H54 (cell line): ENCODE results near the gene MAGI2.
A peak's percentile ranks its signal among the peaks of the same experiment; 100 is the strongest.

Experiments used
- DNase-seq: peaks from one replicate; pipeline ENCODE4 v3.0.0; 2011; ENCODE audit warnings: low spot score, mixed read lengths; ENCODE audit not compliant: insufficient read length
- FAIRE-seq: peaks from 3 replicates; lab custom pipeline; 2011; peaks lifted over from hg19 to GRCh38; lab: Jason Lieb, UNC
- POLR2A ChIP-seq: IDR thresholded peaks from 2 replicates; pipeline ENCODE4 v1.6.1; 2011; ENCODE audit warnings: low read depth, mild to moderate bottlenecking, low read length

Gene MAGI2

DNA sequence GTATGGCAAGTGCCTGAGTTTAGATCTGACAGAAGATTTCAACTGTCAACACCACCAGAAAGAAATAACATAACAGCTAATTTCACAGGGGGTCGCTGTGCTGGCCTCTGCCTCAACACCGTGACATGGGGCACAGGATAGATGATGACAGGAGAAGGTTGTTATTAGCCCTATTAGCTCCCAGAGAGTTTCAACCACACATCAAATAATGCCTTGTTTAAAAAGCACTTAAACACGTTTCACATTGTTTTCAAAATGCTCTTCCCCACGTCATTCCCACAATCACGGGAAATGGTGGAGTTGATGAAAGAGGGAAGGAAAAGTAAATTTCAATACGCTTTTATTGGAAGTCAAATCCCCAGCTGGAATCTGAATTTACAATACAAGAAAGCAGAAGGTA lies 184.7 kb downstream of the MAGI2 start:
- TF ChIP-seq POLR2A = no peak
- no peak for DNase-seq
- FAIRE-seq = peak; percentile 11

GRCh38 chr7:79258826-79259225 lies 194.6 kb downstream of the MAGI2 start:
- FAIRE-seq (no peak), DNase-seq (no peak)
- TF ChIP-seq POLR2A = no peak

DNA sequence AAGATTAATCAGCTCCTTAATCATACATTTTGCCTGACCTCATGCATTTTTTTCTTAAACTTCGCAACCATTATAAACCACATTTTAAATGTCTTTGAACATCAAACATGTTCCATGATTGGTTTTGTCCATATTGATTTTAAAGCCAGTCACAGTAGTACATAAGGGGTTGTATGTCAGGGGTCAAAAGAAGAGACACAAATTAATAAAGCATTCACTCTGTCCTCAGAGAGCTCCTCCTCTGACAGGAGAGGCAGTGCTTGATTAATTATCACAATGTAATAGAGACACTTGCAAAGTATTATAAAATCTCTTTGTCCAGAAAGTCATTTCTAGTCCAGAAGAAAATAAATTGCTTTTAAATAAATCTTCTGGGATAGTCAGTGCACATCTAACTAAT lies 195.5 kb downstream of the MAGI2 start:
- DNase-seq = no peak
- FAIRE-seq = no peak
- TF ChIP-seq POLR2A = no peak

- DNase-seq = no peak
- no peak for FAIRE-seq
- no peak for TF ChIP-seq POLR2A
Observed at GRCh38 chr7:79245623-79246249, 207.7 kb downstream of the MAGI2 start.

- DNase-seq = no peak
- TF ChIP-seq POLR2A = no peak
- no peak for FAIRE-seq
Observed at GRCh38 chr7:79244482-79244881, 209.0 kb downstream of the MAGI2 start.

GRCh38 chr7:79241288-79242060 lies 212.0 kb downstream of the MAGI2 start:
- DNase-seq = no peak
- no peak for TF ChIP-seq POLR2A
- FAIRE-seq = no peak

GRCh38 chr7:79240413-79240812 lies 213.1 kb downstream of the MAGI2 start:
- DNase-seq = no peak
- no peak for TF ChIP-seq POLR2A
- FAIRE-seq = no peak

DNA sequence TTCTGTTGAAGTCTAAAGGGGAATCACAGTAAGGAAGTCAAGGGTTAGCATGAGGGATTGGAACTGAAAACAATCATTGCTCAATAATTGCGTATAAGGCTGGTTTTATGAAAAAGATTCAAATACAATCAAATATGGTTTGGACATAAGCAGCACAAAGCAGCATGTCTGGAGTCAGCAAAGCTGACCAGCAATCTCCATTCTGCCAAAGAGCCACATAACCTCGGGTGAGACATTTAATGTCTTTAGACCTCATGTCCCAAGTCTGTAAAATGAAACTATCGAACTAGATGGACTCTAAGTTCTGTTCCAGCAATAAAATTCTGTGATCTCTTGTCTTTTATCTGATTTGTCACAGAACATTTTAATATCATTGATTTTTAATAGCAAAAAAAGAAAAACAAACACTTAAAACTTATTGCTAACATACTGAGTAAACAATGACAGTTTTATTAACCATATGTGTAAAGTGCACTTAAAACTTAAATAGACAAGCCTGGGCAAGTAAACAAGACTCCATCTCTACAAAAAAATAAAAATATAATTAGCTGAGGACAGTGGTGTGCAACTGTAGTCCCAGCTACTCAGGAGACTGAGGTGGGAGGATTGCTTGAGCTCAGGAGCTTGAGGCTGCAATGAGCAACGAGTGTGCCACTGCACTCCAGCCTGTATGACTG lies 217.0 kb downstream of the MAGI2 start:
- no peak for TF ChIP-seq POLR2A
- no peak for FAIRE-seq
- no peak for DNase-seq

DNA sequence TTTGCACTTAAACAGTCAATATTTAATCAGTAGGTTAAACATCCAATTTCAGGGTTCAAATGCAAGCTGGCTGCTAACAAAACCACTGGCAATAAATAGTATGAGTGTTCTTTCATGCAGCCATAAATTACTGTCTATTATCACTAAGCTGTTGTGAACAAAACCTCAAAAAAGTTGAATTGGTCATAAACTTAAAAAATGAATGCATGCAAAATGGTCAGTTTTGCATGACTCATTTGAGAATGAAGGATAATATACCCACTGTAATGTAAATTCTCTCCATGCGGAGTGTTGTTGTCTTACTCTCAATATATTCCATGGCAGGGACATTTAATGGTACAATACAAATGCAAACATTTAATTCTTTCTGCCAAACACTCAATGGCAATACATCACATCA lies 226.4 kb downstream of the MAGI2 start:
- DNase-seq (no peak), FAIRE-seq (peak; percentile 67)
- TF ChIP-seq POLR2A = no peak

DNA sequence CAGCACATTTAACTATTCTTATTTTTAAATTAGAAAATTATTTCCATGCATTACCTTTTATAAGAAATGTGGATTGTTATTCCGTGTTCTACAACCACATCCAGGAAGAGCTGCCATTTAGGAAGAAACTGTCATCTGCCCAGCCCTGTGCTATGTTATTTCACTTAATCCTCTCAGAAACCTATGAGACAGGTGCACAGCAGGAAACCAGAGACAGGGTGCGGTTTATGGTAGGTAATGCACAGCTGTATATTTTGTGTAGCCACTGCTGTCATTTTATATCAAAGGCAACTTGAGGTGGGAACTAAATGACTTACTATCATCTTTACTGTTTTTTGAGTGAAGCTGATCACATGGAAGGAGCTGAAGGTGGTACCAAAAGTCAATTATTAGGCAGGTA lies 232.3 kb downstream of the MAGI2 start:
- FAIRE-seq (no peak), DNase-seq (no peak)
- no peak for TF ChIP-seq POLR2A

GRCh38 chr7:79217976-79218626 lies 235.4 kb downstream of the MAGI2 start:
- FAIRE-seq (no peak), DNase-seq (no peak)
- TF ChIP-seq POLR2A = no peak

DNA sequence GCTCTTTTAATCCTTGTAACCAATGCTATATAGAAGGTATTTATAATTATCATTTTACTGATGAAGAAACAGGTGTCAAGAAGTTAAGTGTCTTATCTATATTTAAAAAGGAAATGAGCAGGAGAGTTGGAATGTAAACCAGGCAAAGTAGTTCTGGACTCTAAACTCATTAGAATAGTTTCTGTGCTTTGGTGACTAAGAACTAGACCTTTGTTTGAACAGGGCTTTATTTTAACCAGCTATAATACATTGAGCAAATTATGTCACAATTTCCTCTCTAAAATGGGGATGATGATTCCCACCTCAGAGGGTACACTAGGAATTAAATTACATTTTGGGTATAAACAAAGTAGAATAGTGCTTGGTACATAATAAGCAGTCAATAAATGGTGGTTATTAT lies 236.0 kb downstream of the MAGI2 start:
- FAIRE-seq = no peak
- no peak for TF ChIP-seq POLR2A
- DNase-seq = no peak

GRCh38 chr7:79216236-79216635 lies 237.2 kb downstream of the MAGI2 start:
- FAIRE-seq (no peak), DNase-seq (no peak)
- no peak for TF ChIP-seq POLR2A

- no peak for DNase-seq
- no peak for TF ChIP-seq POLR2A
- no peak for FAIRE-seq
Observed at GRCh38 chr7:79212334-79212733, 241.1 kb downstream of the MAGI2 start.
